NCI-H2196 treated with DMSO at 0.1 percent for 48 hours (cell line): ENCODE data around the gene DUXA.

ENCODE experiments used
- DNase-seq: peaks from one replicate; lab custom pipeline; 2025; ENCODE audit not compliant: unreplicated experiment; lab: John Stamatoyannopoulos, UW

Gene DUXA

DNA sequence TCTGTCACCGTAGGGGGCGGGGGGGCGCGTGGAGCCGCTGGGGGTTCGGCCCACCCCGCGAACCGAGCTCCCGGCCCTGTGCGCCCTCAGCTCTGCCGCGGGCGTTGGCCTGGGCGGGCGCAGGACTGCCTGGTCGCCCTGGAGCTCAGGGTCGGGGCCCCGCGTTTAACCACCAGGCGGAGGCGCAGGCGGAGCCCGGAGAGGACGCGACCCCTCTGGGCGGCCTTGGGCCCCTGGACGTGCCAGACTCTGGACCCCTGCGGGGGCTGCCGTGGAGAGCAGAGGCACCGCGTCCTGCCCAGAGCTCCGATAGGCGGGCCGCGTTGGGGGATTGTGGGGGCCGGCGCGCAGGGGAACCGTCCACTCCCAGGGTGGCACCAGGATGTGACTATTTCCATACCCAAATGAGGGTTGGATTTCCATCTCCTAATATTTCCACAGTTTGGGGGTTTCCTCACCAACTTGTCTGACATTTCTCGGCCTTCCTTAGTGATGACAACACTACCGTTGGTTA is 60.5 kb downstream of the DUXA start:
- DNase-seq, result no peak

- no peak for DNase-seq
These were observed 61.1 kb downstream of the DUXA start for GRCh38 chr19:57105976-57106721.
